HFFc6 (cell line): ENCODE measurements around the gene RPL14. TPM values are rescaled to one million over a fixed set of nuclear protein-coding genes. Genes with fewer than 3 reads are reported as not detected.
A peak's percentile ranks its signal among the peaks of the same experiment; 100 is the strongest.

Experiments
- DNase-seq: peaks from one replicate; pipeline ENCODE4 v3.0.0-alpha.2; 2018
- H3K27ac Mint-ChIP-seq: 2 replicates; pipeline ENCODE4 v1.8.0; 2020; ENCODE audit warnings: mild to moderate bottlenecking, mixed read lengths
- H3K27me3 Mint-ChIP-seq: 2 replicates; pipeline ENCODE4 v1.8.0; 2021; ENCODE audit warnings: mild to moderate bottlenecking, moderate library complexity, mixed read lengths; ENCODE audit not compliant: insufficient read depth
- H3K36me3 Mint-ChIP-seq: 2 replicates; pipeline ENCODE4 v1.8.0; 2021; ENCODE audit warnings: low read depth, mixed read lengths
- H3K4me1 Mint-ChIP-seq: 2 replicates; pipeline ENCODE4 v1.8.0; 2020; ENCODE audit warnings: low read depth, mixed read lengths
- H3K4me3 Mint-ChIP-seq: 2 replicates; pipeline ENCODE4 v1.8.0; 2020; ENCODE audit warnings: mild to moderate bottlenecking, moderate library complexity, mixed read lengths
- H3K9me3 Mint-ChIP-seq: 2 replicates; pipeline ENCODE4 v1.8.0; 2020; ENCODE audit warnings: mild to moderate bottlenecking, mixed read lengths
- CTCF ChIP-seq: fragments of 200-600 bp; sonication (generic); IDR thresholded peaks from 2 replicates; pipeline ENCODE4 v1.5.0; 2021; ENCODE audit warnings: antibody characterized with exemption, mild to moderate bottlenecking
- long read RNA-seq: library from polyadenylated mRNA; unstranded; transcript quantifications from one replicate; pipeline ENCODE4 v2.0.0, GENCODE V29; 2019
- total RNA-seq, 6 experiments: library from RNA; stranded (reverse); fragmentation: NEBNext Ultra II Directional; extraction: Animal tissue kit (Norgen Biotek cat#: 25700); gene quantifications; 2 replicates in 1 of 6; 3 replicates in 5 of 6; pipeline ENCODE4 v1.2.3, GENCODE V29; 2021

RPL14 gene
- total RNA-seq = 1,000 to 10,000 TPM; 1,695 to 2,062 (median 1,834) TPM
- long read RNA-seq, full-length matches to known transcripts = 887 of 956 reads
- long read RNA-seq, partial matches to known transcripts = 60 of 956 reads
- long read RNA-seq, other reads (novel, unspliced or antisense) = 9 of 956 reads

GRCh38 chr3:40456940-40457823, at the start of gene RPL14:
Gene RPL14 (plus strand): TSS chr3:40457339. CDS start chr3:40457472, 133 bp downstream.
- no peak for TF ChIP-seq CTCF
- peak; percentile 94 for DNase-seq

GRCh38 chr3:40407611-40408010, 49.5 kb upstream of the RPL14 start:
- DNase-seq = no peak
- no peak for TF ChIP-seq CTCF
- no peaks in the 10 kb centered on the region for H3K4me1 Mint-ChIP-seq
- peaks cover 7% of the 10 kb centered on the region for H3K27me3 Mint-ChIP-seq
- no peaks in the 10 kb centered on the region for H3K9me3 Mint-ChIP-seq
- no peak overlapping the region for H3K4me3 Mint-ChIP-seq
- no peak overlapping the region for H3K27ac Mint-ChIP-seq
- H3K36me3 Mint-ChIP-seq = no peaks in the 10 kb centered on the region

More at GRCh38 chr3:40456940-40457823, at the start of gene RPL14:
- Mint-ChIP-seq H3K27ac (peak within 1 kb of the TSS; percentile 97), H3K4me1 (peaks cover 55% of the 10 kb centered on the region), H3K27me3 (peaks cover 6% of the 10 kb centered on the region), H3K9me3 (peaks cover 5% of the 10 kb centered on the region; the same call in 1 of the 2 replicates), H3K36me3 (peaks cover 42% of the 10 kb centered on the region), H3K4me3 (peak within 1 kb of the TSS; percentile 97)

GRCh38 chr3:40414270-40414669, 42.9 kb upstream of the RPL14 start:
- TF ChIP-seq CTCF = no peak
- Mint-ChIP-seq H3K9me3 (no peaks in the 10 kb centered on the region), H3K36me3 (no peaks in the 10 kb centered on the region), H3K4me3 (no peak overlapping the region), H3K27me3 (no peaks in the 10 kb centered on the region; the same call in none of the 2 replicates), H3K27ac (no peak overlapping the region), H3K4me1 (no peaks in the 10 kb centered on the region)
- no peak for DNase-seq

DNA sequence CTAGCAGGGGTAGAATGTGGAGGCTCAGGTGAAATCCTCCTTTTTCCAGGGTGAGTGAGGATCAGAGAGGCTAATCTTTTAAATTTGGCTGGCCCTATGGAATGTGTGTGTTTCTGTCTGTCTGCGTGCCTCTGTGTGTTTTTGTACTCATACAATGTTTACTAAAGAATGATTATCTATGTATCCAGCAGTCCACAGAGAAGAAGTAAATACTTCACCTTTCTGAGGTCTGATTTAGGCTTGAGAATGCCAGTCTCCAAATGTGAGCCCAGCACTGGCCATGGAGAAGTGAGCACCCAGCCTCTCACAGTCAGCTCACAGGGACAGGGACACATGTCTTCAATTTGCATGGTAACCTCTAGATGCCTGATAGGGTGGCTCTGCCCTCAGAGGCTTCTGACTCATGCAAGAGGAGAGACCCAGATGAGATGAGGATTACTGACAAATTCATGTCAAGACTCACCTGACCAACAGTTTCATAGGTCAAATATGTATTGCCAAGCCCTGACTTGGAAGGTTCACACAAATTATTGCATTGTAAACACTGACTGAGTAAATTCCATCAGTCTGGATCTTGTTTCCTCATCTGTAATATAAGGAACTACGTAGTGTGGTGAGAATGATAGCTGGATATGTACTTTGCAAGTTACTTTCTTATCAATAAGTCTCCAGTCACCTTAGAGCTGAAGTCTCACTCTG, 39.1 kb upstream of the RPL14 start:
- H3K4me1 Mint-ChIP-seq = no peaks in the 10 kb centered on the region
- TF ChIP-seq CTCF = no peak
- H3K27me3 Mint-ChIP-seq = no peaks in the 10 kb centered on the region; the same call in none of the 2 replicates
- no peaks in the 10 kb centered on the region for H3K36me3 Mint-ChIP-seq
- no peak overlapping the region for H3K4me3 Mint-ChIP-seq
- no peak for DNase-seq
- H3K9me3 Mint-ChIP-seq = no peaks in the 10 kb centered on the region
- H3K27ac Mint-ChIP-seq = no peak overlapping the region

DNA sequence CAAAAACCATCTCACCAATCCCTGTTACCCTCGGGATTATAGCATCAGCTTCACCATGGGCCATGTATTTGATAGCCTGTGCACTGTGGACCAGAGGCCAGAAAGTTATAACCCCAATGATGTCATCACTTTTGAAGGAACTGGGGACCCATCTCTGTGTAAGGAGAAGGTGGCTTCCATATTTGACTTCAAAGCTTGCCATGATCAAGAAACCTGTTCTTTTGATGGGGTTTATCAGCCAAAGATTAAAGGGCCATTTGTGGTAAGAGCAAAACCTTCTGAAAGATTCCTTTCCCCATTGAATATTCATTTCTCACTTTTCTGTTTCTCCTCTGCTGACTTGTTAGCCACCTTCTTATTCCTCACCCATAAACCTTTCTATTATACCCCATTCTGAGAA, 34.3 kb upstream of the RPL14 start:
- Mint-ChIP-seq H3K36me3 (no peaks in the 10 kb centered on the region), H3K4me3 (no peak overlapping the region), H3K27ac (no peak overlapping the region), H3K4me1 (no peaks in the 10 kb centered on the region), H3K27me3 (no peaks in the 10 kb centered on the region), H3K9me3 (no peaks in the 10 kb centered on the region)
- TF ChIP-seq CTCF = no peak
- DNase-seq = no peak
